Memory B cell (primary cell): ENCODE measurements around the gene NOVA2.

Experiments used
- ATAC-seq: fragments of 150-1000 bp; cut with Tn5 transposase; 2 replicates; pipeline ENCODE4 v1.10.0; 2021; ENCODE audit warnings: low read depth, mild to moderate bottlenecking, moderate library complexity
- DNase-seq, 2 donors: peaks; one replicate each; pipeline ENCODE4 v3.0.0; 2022; ENCODE audit warnings: low spot score in 2 of 2
- H3K27ac Mint-ChIP-seq: one replicate; pipeline ENCODE4 v1.8.0; 2022; ENCODE audit warnings: mild to moderate bottlenecking, moderate library complexity, mixed read lengths
- H3K27me3 Mint-ChIP-seq: one replicate; pipeline ENCODE4 v1.8.0; 2022; ENCODE audit warnings: mixed read lengths
- H3K36me3 Mint-ChIP-seq: one replicate; pipeline ENCODE4 v1.8.0; 2022; ENCODE audit warnings: mild to moderate bottlenecking, mixed read lengths
- H3K4me1 Mint-ChIP-seq: one replicate; pipeline ENCODE4 v1.8.0; 2022; ENCODE audit warnings: mixed read lengths
- H3K4me3 Mint-ChIP-seq: one replicate; pipeline ENCODE4 v1.8.0; 2022; ENCODE audit warnings: mild to moderate bottlenecking, moderate library complexity, mixed read lengths
- H3K9me3 Mint-ChIP-seq: one replicate; pipeline ENCODE4 v1.8.0; 2022; ENCODE audit warnings: mixed read lengths

Gene NOVA2

DNA sequence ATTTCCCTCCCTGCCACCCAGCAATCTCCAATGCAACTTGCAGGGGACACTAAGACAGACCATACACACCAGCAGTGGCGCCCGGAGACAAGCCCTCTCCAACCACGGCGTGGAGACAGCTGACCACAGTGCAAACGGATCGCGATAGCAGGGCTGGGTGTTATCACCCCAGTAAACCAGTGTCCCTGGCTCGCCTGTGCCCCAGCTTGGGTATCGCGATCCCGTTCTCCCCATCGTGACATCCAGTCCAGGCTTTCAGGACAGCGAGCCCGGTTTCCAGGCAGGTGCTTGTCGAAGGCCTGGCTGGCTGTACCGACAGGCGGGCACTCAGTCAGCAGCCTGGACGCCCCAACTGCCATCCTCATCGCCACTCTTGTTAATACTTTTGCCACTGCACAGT, 38.4 kb downstream of the NOVA2 start:
- Mint-ChIP-seq H3K4me1 (no peaks in the 10 kb centered on the region), H3K9me3 (no peaks in the 10 kb centered on the region), H3K4me3 (no peak overlapping the region), H3K27ac (no peak overlapping the region), H3K36me3 (no peaks in the 10 kb centered on the region), H3K27me3 (peaks cover 28% of the 10 kb centered on the region)
- DNase-seq (no peak), ATAC-seq (no peak)

GRCh38 chr19:45934551-45935230, 39.0 kb downstream of the NOVA2 start:
- H3K27me3 Mint-ChIP-seq, result peaks cover 30% of the 10 kb centered on the region
- no peaks in the 10 kb centered on the region for H3K4me1 Mint-ChIP-seq
- no peak overlapping the region for H3K4me3 Mint-ChIP-seq
- H3K9me3 Mint-ChIP-seq, result no peaks in the 10 kb centered on the region
- DNase-seq, result no peak
- H3K27ac Mint-ChIP-seq, result no peak overlapping the region
- ATAC-seq, result no peak
- H3K36me3 Mint-ChIP-seq, result no peaks in the 10 kb centered on the region

- Mint-ChIP-seq H3K27ac (no peak overlapping the region), H3K4me1 (no peaks in the 10 kb centered on the region), H3K27me3 (peaks cover 31% of the 10 kb centered on the region), H3K36me3 (no peaks in the 10 kb centered on the region), H3K4me3 (no peak overlapping the region), H3K9me3 (no peaks in the 10 kb centered on the region)
- no peak for DNase-seq
- no peak for ATAC-seq
These were observed 39.9 kb downstream of the NOVA2 start for GRCh38 chr19:45933759-45934158.

DNA sequence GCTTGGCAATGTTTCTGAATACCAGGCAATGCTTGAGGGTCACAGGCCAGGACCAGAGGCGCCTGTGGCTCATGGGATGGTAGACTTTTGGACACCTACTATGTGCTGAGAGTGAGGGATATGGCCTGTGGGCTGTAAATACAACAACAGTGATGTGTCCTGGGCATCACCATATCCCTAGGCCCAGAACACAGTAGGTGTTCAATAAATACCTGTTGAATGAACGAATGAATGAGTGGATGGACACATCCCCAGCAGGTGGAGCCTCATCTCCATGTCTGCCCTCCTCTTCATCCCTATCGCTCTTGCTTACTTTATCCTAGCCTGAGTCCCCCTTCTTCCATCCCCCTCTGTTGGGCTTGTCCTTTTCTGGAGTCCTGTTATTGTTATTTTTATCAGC, 42.6 kb downstream of the NOVA2 start:
- no peaks in the 10 kb centered on the region for H3K36me3 Mint-ChIP-seq
- DNase-seq (no peak), ATAC-seq (no peak)
- H3K4me3 Mint-ChIP-seq, result no peak overlapping the region
- no peak overlapping the region for H3K27ac Mint-ChIP-seq
- peaks cover 1% of the 10 kb centered on the region for H3K9me3 Mint-ChIP-seq
- peaks cover 3% of the 10 kb centered on the region for H3K4me1 Mint-ChIP-seq
- peaks cover 29% of the 10 kb centered on the region for H3K27me3 Mint-ChIP-seq

GRCh38 chr19:45929247-45929646, 44.4 kb downstream of the NOVA2 start:
- H3K27me3 Mint-ChIP-seq, result peaks cover 22% of the 10 kb centered on the region
- DNase-seq (no peak), ATAC-seq (no peak)
- no peak overlapping the region for H3K4me3 Mint-ChIP-seq
- no peak overlapping the region for H3K27ac Mint-ChIP-seq
- peaks cover 3% of the 10 kb centered on the region for H3K4me1 Mint-ChIP-seq
- no peaks in the 10 kb centered on the region for H3K36me3 Mint-ChIP-seq
- H3K9me3 Mint-ChIP-seq, result peaks cover 1% of the 10 kb centered on the region

DNA sequence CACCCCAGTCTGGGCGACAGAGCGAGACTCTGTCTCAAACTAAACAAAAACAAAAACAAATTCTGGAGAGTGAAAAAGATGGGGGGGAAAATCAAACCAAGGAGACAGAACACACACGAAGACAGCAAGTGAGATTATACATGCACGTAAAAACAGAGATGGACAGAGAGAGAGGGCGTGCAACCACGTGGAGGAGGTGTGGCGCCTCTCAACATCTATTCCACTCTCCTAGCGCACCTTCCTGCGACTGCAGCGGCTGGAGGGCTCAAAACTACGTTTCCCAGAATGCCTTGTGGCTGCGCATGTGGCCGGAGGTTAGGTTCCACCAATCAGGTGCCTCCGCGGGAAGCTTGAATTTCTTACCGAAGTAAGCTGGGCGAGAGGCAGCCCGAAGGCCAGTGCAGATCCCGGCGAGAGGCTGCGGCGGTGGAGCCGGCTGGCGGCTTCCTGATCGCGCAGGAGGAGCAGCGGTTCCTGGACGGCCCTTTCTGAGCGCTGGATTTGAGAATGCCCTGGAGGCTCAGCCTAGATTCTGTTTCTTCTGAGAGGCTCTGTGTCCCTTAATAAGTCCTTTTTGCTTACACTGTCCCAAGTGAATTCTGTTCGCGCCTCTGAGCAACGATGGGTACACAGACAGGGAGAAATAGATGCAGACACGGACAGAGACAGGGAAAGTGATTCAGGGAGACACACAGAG, 46.0 kb downstream of the NOVA2 start:
- Mint-ChIP-seq H3K4me3 (peak overlapping the region; percentile 21), H3K9me3 (peaks cover 1% of the 10 kb centered on the region), H3K4me1 (peaks cover 3% of the 10 kb centered on the region), H3K27ac (no peak overlapping the region), H3K36me3 (no peaks in the 10 kb centered on the region), H3K27me3 (peaks cover 15% of the 10 kb centered on the region)
- peak; percentile 100 for ATAC-seq
- DNase-seq, result peak; percentile 86 to 88

GRCh38 chr19:45924891-45925447, 48.7 kb downstream of the NOVA2 start:
- no peaks in the 10 kb centered on the region for H3K36me3 Mint-ChIP-seq
- peaks cover 1% of the 10 kb centered on the region for H3K9me3 Mint-ChIP-seq
- peaks cover 3% of the 10 kb centered on the region for H3K4me1 Mint-ChIP-seq
- ATAC-seq, result no peak
- no peak overlapping the region for H3K4me3 Mint-ChIP-seq
- H3K27ac Mint-ChIP-seq, result no peak overlapping the region
- DNase-seq, result no peak
- peaks cover 8% of the 10 kb centered on the region for H3K27me3 Mint-ChIP-seq

DNA sequence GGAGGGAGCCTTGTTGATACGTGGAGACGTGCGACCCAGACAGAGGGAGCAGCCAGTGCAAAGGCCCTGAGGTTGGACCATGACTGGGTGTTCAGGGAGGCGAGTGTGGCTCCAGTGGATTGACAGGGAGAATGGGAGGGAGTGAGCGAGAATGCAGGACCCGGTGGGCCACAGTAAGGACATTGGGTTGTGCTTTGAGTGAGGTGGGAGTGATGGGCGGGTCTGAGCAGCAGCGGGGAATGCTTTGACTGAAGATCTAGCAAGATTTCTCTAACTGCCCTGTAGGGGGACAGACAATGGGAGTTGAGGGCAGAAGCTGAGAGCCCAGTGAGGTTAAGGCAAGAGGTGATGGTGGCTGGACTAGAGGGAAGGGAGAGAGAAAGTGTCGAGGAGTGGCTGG, 51.4 kb downstream of the NOVA2 start:
- H3K4me1 Mint-ChIP-seq, result no peaks in the 10 kb centered on the region
- H3K27ac Mint-ChIP-seq, result no peak overlapping the region
- H3K27me3 Mint-ChIP-seq, result no peaks in the 10 kb centered on the region
- H3K36me3 Mint-ChIP-seq, result no peaks in the 10 kb centered on the region
- no peak overlapping the region for H3K4me3 Mint-ChIP-seq
- DNase-seq (no peak), ATAC-seq (no peak)
- H3K9me3 Mint-ChIP-seq, result peaks cover 1% of the 10 kb centered on the region

DNA sequence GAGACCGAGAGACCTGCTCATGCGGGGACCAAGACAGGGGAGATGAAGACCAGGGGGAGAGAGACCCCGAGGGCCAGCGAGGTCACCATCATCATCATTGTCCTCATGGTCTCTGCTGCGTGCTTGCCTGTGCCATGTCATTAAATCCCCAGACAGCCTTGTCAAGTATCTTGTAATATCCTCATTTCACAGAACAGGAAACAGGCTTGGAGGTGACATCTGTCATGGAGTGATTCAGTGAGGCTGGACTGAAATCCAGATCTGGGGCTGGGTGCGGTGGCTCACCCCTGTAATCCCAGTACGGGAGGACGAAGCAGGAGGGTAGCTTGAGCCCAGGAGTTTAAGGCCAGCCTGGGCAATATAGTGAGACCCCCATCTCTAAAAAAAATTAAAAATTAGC, 53.2 kb downstream of the NOVA2 start:
- DNase-seq (no peak), ATAC-seq (no peak)
- H3K27ac Mint-ChIP-seq, result no peak overlapping the region
- no peak overlapping the region for H3K4me3 Mint-ChIP-seq
- peaks cover 4% of the 10 kb centered on the region for H3K27me3 Mint-ChIP-seq
- no peaks in the 10 kb centered on the region for H3K4me1 Mint-ChIP-seq
- no peaks in the 10 kb centered on the region for H3K9me3 Mint-ChIP-seq
- no peaks in the 10 kb centered on the region for H3K36me3 Mint-ChIP-seq

- peaks cover 5% of the 10 kb centered on the region for H3K27me3 Mint-ChIP-seq
- no peak for DNase-seq
- H3K9me3 Mint-ChIP-seq, result no peaks in the 10 kb centered on the region
- no peaks in the 10 kb centered on the region for H3K4me1 Mint-ChIP-seq
- H3K4me3 Mint-ChIP-seq, result no peak overlapping the region
- no peaks in the 10 kb centered on the region for H3K36me3 Mint-ChIP-seq
- no peak overlapping the region for H3K27ac Mint-ChIP-seq
- no peak for ATAC-seq
These were observed 54.0 kb downstream of the NOVA2 start for GRCh38 chr19:45919678-45920077.

DNA sequence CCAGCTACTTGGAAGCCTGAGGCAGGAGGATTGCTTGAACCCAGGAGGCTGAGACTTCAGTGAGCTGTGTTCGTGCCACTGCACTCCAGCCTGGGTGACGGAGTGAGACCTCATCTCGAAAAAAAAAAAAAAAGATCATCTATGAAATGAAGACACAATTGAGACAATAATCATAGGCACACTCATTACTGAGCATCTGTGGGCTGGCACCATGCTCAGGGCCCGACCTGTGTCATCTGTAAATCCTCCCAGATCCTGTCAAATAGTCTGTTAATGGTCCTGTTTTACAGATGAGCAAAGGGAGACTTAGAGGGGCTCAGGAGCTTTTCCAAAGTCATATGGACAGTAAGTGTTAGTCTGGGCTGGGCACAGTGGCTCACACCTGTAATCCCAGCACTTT, 54.9 kb downstream of the NOVA2 start:
- ATAC-seq, result no peak
- H3K9me3 Mint-ChIP-seq, result no peaks in the 10 kb centered on the region
- H3K27ac Mint-ChIP-seq, result no peak overlapping the region
- H3K4me1 Mint-ChIP-seq, result no peaks in the 10 kb centered on the region
- no peak for DNase-seq
- H3K36me3 Mint-ChIP-seq, result no peaks in the 10 kb centered on the region
- H3K4me3 Mint-ChIP-seq, result no peak overlapping the region
- peaks cover 6% of the 10 kb centered on the region for H3K27me3 Mint-ChIP-seq

DNA sequence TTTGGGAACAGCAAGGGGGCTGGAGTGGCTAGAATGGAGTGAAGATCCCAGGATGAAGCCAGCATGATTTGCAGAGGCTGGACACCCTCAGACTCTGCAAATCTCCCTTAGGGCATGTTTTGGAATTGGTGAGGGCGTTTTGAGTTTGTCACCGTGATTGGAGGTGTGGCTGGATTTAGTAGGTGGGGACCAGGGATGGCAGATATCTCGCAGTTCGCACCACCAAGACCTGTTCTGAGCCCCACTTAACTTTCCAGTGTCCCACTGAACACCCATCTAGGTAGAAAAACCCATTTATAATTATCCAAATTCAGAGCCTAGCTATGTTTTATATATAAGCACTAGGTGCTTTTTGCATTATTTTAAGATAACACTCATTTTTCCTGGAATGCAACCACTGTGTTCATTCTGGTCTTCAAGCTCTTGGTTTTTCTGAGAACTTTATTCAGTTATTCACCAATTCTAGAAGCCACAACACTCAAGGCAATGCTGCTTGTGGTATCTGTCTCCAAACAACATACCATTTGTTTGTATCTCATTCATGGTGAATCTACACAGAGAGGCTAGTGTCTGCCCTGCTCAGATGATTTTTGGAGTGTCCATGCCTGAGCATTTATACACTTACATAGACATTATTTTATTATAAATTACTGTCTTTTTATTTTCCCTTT, 56.1 kb downstream of the NOVA2 start:
- Mint-ChIP-seq H3K4me3 (no peak overlapping the region), H3K27ac (no peak overlapping the region), H3K9me3 (no peaks in the 10 kb centered on the region), H3K36me3 (no peaks in the 10 kb centered on the region), H3K27me3 (peaks cover 11% of the 10 kb centered on the region), H3K4me1 (no peaks in the 10 kb centered on the region)
- ATAC-seq (no peak), DNase-seq (no peak)

DNA sequence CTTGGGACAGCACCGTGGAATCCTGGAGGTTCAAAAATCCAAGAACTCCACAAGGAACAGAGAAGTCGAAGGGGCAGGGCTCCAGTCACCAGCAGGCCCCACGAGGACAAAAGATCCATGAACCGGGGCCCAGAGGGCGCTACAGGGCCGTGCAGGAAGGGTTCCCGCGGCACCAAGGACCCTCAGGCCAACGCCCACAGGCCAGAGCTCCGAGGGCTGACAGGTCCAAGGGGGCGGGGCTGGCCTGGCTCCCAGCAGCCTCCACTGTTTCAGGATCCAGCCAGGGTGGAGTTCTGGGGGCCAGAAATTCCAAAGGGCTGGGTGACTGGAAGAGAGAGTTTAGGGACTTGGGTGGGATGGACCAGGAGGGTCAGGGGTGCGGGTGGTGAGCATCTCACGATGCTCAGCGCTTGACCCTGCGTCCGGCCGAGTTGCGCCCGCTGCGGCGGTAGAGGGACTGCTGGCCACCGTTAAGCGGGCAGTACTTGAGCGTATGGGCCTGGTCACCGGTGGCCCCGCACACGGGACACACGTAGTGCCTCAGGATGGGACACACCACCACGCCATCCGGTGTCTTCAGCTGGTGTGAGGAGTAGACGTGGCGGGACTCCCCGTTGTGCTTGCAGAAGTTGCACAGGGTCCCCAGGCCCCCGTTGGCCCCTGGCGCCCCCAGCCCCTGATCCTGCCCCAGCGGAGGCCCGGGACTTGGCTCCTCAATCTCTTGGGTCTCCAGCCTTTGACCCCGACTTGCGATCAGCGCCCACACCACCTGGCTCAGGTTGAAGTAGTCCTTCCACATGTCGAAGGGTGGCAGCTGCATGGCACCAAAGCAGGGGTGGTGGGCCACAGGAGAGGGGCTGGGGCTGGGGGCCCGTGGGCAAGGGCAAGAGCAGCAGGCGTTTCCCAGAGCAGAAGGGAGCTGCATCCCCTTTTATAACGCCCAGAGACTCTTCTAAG, 59.5 kb downstream of the NOVA2 start, which contains the start of gene NANOS2:
NANOS2 (minus strand) TSS at position 905 of the 957 bp plus-strand sequence; CDS start at position 820, 85 bp downstream.
- Mint-ChIP-seq H3K27ac (no peak within 1 kb of the TSS), H3K27me3 (peaks cover 22% of the 10 kb centered on the region), H3K36me3 (no peaks in the 10 kb centered on the region), H3K4me3 (no peak within 1 kb of the TSS), H3K9me3 (no peaks in the 10 kb centered on the region), H3K4me1 (no peaks in the 10 kb centered on the region)
- ATAC-seq (no peak), DNase-seq (no peak)
